IMR-90 (cell line): ENCODE results near the gene SLC26A6. TPM values are rescaled to one million over a fixed set of nuclear protein-coding genes. Genes with fewer than 3 reads are reported as not detected.

ENCODE experiments used
- ATAC-seq: fragments of 200-7000 bp; cut with Tn5 transposase; 2 replicates; pipeline ENCODE4 v1.9.1; 2020; ENCODE audit warnings: low read depth, mild to moderate bottlenecking, moderate library complexity
- BruUV-seq: library from RNA; stranded (reverse); fragments of 400-500 nt; replicated peaks from 2 replicates; lab custom pipeline; 2021; lab: Mats Ljungman, UMichigan
- CTCF ChIA-PET: fragments of 300-600 bp; formaldehyde crosslinking; extraction: SDS; loops from one replicate; lab custom pipeline; 2021; ENCODE audit warnings: antibody characterized with exemption; lab: Yijun Ruan, JAX
- POLR2A ChIA-PET: fragments of 300-600 bp; sonication (Branson Sonifier 250); formaldehyde crosslinking; loops from one replicate; lab custom pipeline; 2022; ENCODE audit warnings: antibody characterized with exemption; ENCODE audit not compliant: unreplicated experiment; lab: Charles Lee
- DNase-seq: peaks from one replicate; pipeline ENCODE4 v3.0.0; 2013
- H2AFZ ChIP-seq: replicated peaks from 2 replicates; pipeline ENCODE3; 2013; ENCODE audit warnings: low read length, mild to moderate bottlenecking; ENCODE audit not compliant: poor library complexity
- H2AK5ac ChIP-seq: 2 replicates; pipeline ENCODE4 v1.6.1; 2013; ENCODE audit warnings: low read depth, low read length, inconsistent platforms
- H2AK9ac ChIP-seq: replicated peaks from 2 replicates; pipeline ENCODE3; 2013; ENCODE audit warnings: mild to moderate bottlenecking, low read depth, low read length, moderate library complexity; ENCODE audit not compliant: poor library complexity
- H2BK120ac ChIP-seq: 2 replicates; pipeline ENCODE4 v1.6.1; 2013; ENCODE audit warnings: low read depth, low read length, inconsistent platforms
- H2BK15ac ChIP-seq: 3 replicates; pipeline ENCODE4 v1.6.1; 2013; ENCODE audit warnings: low read depth, low read length, inconsistent platforms
- H2BK20ac ChIP-seq: 2 replicates; pipeline ENCODE4 v1.6.1; 2013; ENCODE audit warnings: low read depth, mild to moderate bottlenecking, inconsistent platforms, low read length, moderate library complexity
- H2BK5ac ChIP-seq: 2 replicates; pipeline ENCODE4 v1.6.1; 2013; ENCODE audit warnings: mild to moderate bottlenecking, low read depth, low read length, inconsistent platforms; ENCODE audit not compliant: poor library complexity, severe bottlenecking
- H3K14ac ChIP-seq: replicated peaks from 2 replicates; pipeline ENCODE4 v1.6.1; 2013; ENCODE audit warnings: low read depth, low read length, inconsistent platforms
- H3K18ac ChIP-seq: 2 replicates; pipeline ENCODE4 v1.6.1; 2013; ENCODE audit warnings: low read depth, low read length, control low read depth
- H3K23ac ChIP-seq: 2 replicates; pipeline ENCODE4 v1.6.1; 2013; ENCODE audit warnings: low read depth, low read length, inconsistent platforms
- H3K27ac ChIP-seq: 2 replicates; pipeline ENCODE4 v1.5.1; 2013; ENCODE audit warnings: mild to moderate bottlenecking, control low read depth, low read length; ENCODE audit not compliant: insufficient read depth
- H3K27me3 ChIP-seq: 2 replicates; pipeline ENCODE4 v1.6.1; 2013; ENCODE audit warnings: low read length; ENCODE audit not compliant: control insufficient read depth, insufficient read depth
- H3K36me3 ChIP-seq: 2 replicates; pipeline ENCODE4 v1.6.1; 2013; ENCODE audit warnings: low read length, mixed read lengths; ENCODE audit not compliant: control insufficient read depth, insufficient read depth
- H3K4ac ChIP-seq: 2 replicates; pipeline ENCODE4 v1.6.1; 2013; ENCODE audit warnings: low read depth, low read length, inconsistent platforms
- H3K4me1 ChIP-seq: 2 replicates; pipeline ENCODE4 v1.6.1; 2013; ENCODE audit warnings: low read length, mixed read lengths; ENCODE audit not compliant: control insufficient read depth, insufficient read depth
- H3K4me2 ChIP-seq: 2 replicates; pipeline ENCODE4 v1.6.1; 2013; ENCODE audit warnings: low read depth, mild to moderate bottlenecking, control low read depth, low read length, moderate library complexity
- H3K4me3 ChIP-seq: 2 replicates; pipeline ENCODE4 v1.5.1; 2013; ENCODE audit warnings: low read depth, mild to moderate bottlenecking, control low read depth, low read length, moderate library complexity; ENCODE audit not compliant: insufficient read depth
- H3K56ac ChIP-seq: 2 replicates; pipeline ENCODE4 v1.6.1; 2013; ENCODE audit warnings: low read length, inconsistent platforms; ENCODE audit not compliant: insufficient read depth; ENCODE audit errors: extremely low read depth
- H3K79me1 ChIP-seq, 2 experiments: 2 replicates each; pipeline ENCODE4 v1.6.1; 2013; ENCODE audit warnings: low read length in 2 of 2, inconsistent platforms in 1 of 2, low read depth in 1 of 2
- H3K9ac ChIP-seq: 2 replicates; pipeline ENCODE4 v1.6.1; 2013; ENCODE audit warnings: low read depth, low read length, control low read depth
- H3K9me1 ChIP-seq: 2 replicates; pipeline ENCODE4 v1.6.1; 2013; ENCODE audit warnings: low read length, inconsistent platforms; ENCODE audit not compliant: insufficient read depth
- H3K9me3 ChIP-seq: 2 replicates; pipeline ENCODE4 v1.6.1; 2013; ENCODE audit warnings: low read length; ENCODE audit not compliant: control insufficient read depth, insufficient read depth
- H4K20me1 ChIP-seq: 2 replicates; pipeline ENCODE4 v1.6.1; 2013; ENCODE audit warnings: low read length, inconsistent platforms; ENCODE audit not compliant: insufficient read depth
- H4K5ac ChIP-seq: 2 replicates; pipeline ENCODE4 v1.6.1; 2013; ENCODE audit warnings: mild to moderate bottlenecking, low read depth, low read length, control low read depth
- H4K8ac ChIP-seq, 2 experiments: 2 replicates each; pipeline ENCODE4 v1.6.1; 2013; ENCODE audit warnings: low read depth in 2 of 2, low read length in 2 of 2, control low read depth in 1 of 2, inconsistent platforms in 1 of 2
- H4K91ac ChIP-seq: 2 replicates; pipeline ENCODE4 v1.6.1; 2013; ENCODE audit warnings: low read depth, low read length, inconsistent platforms; ENCODE audit not compliant: insufficient read depth
- BHLHE40 ChIP-seq: fragments of 150-350 bp; IDR thresholded peaks from 2 replicates; pipeline ENCODE4 v1.6.1; 2016; ENCODE audit warnings: mild to moderate bottlenecking, low read depth, low read length
- CEBPB ChIP-seq: IDR thresholded peaks from 2 replicates; pipeline ENCODE4 v1.6.1; 2012; ENCODE audit warnings: low read depth, low read length, improper control_type of control experiment
- CHD1 ChIP-seq: IDR thresholded peaks from 2 replicates; pipeline ENCODE4 v1.6.1; 2012; ENCODE audit warnings: low read depth, low read length, improper control_type of control experiment
- CTCF ChIP-seq: conservative IDR thresholded peaks from 2 replicates; pipeline ENCODE4 v1.5.1; 2012; ENCODE audit warnings: mild to moderate bottlenecking, low read depth, low read length, improper control_type of control experiment
- ELK1 ChIP-seq: fragments of 150-350 bp; IDR thresholded peaks from 2 replicates; pipeline ENCODE4 v1.6.1; 2016; ENCODE audit warnings: low read depth, mild to moderate bottlenecking, low read length, moderate library complexity, borderline replicate concordance
- FOS ChIP-seq: fragments of 150-350 bp; IDR thresholded peaks from 2 replicates; pipeline ENCODE4 v1.6.1; 2016; ENCODE audit warnings: low read depth, low read length
- MAFK ChIP-seq: IDR thresholded peaks from 2 replicates; pipeline ENCODE4 v1.6.1; 2012; ENCODE audit warnings: low read depth, low read length, improper control_type of control experiment
- MAZ ChIP-seq: IDR thresholded peaks from 2 replicates; pipeline ENCODE4 v1.6.1; 2012; ENCODE audit warnings: low read depth, mild to moderate bottlenecking, low read length, improper control_type of control experiment, moderate library complexity, borderline replicate concordance
- MXI1 ChIP-seq: IDR thresholded peaks from 2 replicates; pipeline ENCODE4 v1.6.1; 2012; ENCODE audit warnings: low read depth, mild to moderate bottlenecking, low read length, moderate library complexity, borderline replicate concordance
- NFE2L2 ChIP-seq: fragments of 150-350 bp; IDR thresholded peaks from 2 replicates; pipeline ENCODE4 v1.6.1; 2016; ENCODE audit warnings: low read depth, mild to moderate bottlenecking, low read length
- POLR2A ChIP-seq: IDR thresholded peaks from 2 replicates; pipeline ENCODE4 v1.6.1; 2012; ENCODE audit warnings: mild to moderate bottlenecking, low read depth, low read length
- RAD21 ChIP-seq: IDR thresholded peaks from 2 replicates; pipeline ENCODE4 v1.6.1; 2012; ENCODE audit warnings: low read length, improper control_type of control experiment
- RCOR1 ChIP-seq: IDR thresholded peaks from 2 replicates; pipeline ENCODE4 v1.6.1; 2012; ENCODE audit warnings: mild to moderate bottlenecking, low read length, improper control_type of control experiment; ENCODE audit not compliant: insufficient replicate concordance
- RFX5 ChIP-seq: IDR thresholded peaks from 2 replicates; pipeline ENCODE4 v1.8.0; 2012; ENCODE audit warnings: low read depth, mild to moderate bottlenecking, low read length, moderate library complexity
- SMC3 ChIP-seq: fragments of 150-350 bp; IDR thresholded peaks from 2 replicates; pipeline ENCODE4 v1.6.1; 2016; ENCODE audit warnings: low read depth, mild to moderate bottlenecking, antibody characterized with exemption, low read length, moderate library complexity
- WGBS, 2 experiments: methylation state at CpG; one replicate each; pipeline versions ENCODE4 v1.1.5 to v1.1.7; 2013; ENCODE audit warnings: missing lambda C conversion rate in 2 of 2; ENCODE audit not compliant: insufficient read length in 1 of 2; ENCODE audit errors: extremely low coverage in 2 of 2; 5-methylcytosine and 5-hydroxymethylcytosine counted together
- dilution Hi-C: fragments of 300-500 bp; cut with HindIII; formaldehyde crosslinking; loops from one replicate; pipeline ENCODE4 v1.14.3; 2018; ENCODE audit warnings: low sequenced_read_pairs; ENCODE audit not compliant: unreplicated experiment
- in situ Hi-C: fragments of 300-500 bp; cut with MboI; formaldehyde crosslinking; loops from 3 replicates; pipeline ENCODE4 v1.14.3; 2019; ENCODE audit warnings: low sequenced_read_pairs, inconsistent platforms, mixed read lengths
- intact Hi-C: fragments of 100-400 bp; cut with micrococcal nuclease; formaldehyde crosslinking; loops from 2 replicates; pipeline ENCODE4 v1.10.0; 2022
- polyA plus RNA-seq, 3 experiments: library from polyadenylated mRNA; depleted of rRNA; stranded (reverse); fragments of >200 nt; gene quantifications; 2 replicates each; pipeline ENCODE4 v1.2.3, GENCODE V29; 2012; ENCODE audit warnings: low replicate concordance in 1 of 3
- total RNA-seq: library from RNA; depleted of rRNA; stranded (reverse); fragments of >200 nt; gene quantifications from 2 replicates; pipeline ENCODE4 v1.2.3, GENCODE V29; 2012
- TF ChIP-seq, protein P1 (sequence below): fragments of 150-350 bp; IDR thresholded peaks from 2 replicates; pipeline ENCODE4 v1.6.1; 2017; ENCODE audit warnings: mild to moderate bottlenecking, antibody characterized with exemption, low read length, low read depth

The SLC26A6 gene
- total and polyA plus RNA-seq, 2 of the 4 experiments (the other 2 are of a cell fraction) = 11.8 to 34.3 TPM

- dilution Hi-C loops (no loop called here), in situ Hi-C loops (no loop called here), intact Hi-C loops (no loop called here)
- H2BK5ac ChIP-seq = no peak overlapping the region
- H3K4ac ChIP-seq = no peak overlapping the region
- H3K18ac ChIP-seq = no peak overlapping the region
- no peak overlapping the region for H3K14ac ChIP-seq
- TF ChIP-seq, protein P1, sequence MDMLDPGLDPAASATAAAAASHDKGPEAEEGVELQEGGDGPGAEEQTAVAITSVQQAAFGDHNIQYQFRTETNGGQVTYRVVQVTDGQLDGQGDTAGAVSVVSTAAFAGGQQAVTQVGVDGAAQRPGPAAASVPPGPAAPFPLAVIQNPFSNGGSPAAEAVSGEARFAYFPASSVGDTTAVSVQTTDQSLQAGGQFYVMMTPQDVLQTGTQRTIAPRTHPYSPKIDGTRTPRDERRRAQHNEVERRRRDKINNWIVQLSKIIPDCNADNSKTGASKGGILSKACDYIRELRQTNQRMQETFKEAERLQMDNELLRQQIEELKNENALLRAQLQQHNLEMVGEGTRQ = no peak
- TF ChIP-seq RCOR1 (no peak), MAFK (no peak), NFE2L2 (no peak), RFX5 (no peak), CEBPB (no peak), MXI1 (no peak), POLR2A (no peak), CTCF (no peak), BHLHE40 (no peak), FOS (no peak), SMC3 (no peak), ELK1 (no peak), MAZ (no peak), CHD1 (no peak), RAD21 (no peak)
- 100% methylated on average over 1 of the region's 4 CpGs; no CpG with 5 or more reads in 1 of the 2 experiments for WGBS, 2 experiments
- ATAC-seq (no peak), DNase-seq (no peak)
- no peak overlapping the region for H3K56ac ChIP-seq
- H3K9me1 ChIP-seq = peaks cover 11% of the 10 kb centered on the region
- no peak overlapping the region for H2AK9ac ChIP-seq
- no peak overlapping the region for H2BK15ac ChIP-seq
- H2AFZ ChIP-seq = no peak overlapping the region
- H2BK120ac ChIP-seq = no peak overlapping the region
- no peak overlapping the region for H3K23ac ChIP-seq
- H3K9ac ChIP-seq = no peak overlapping the region
- H3K4me2 ChIP-seq = no peak overlapping the region
- peaks cover 4 to 23% of the 10 kb centered on the region in 2 experiments; a peak in 2 of 4 replicates for H3K79me1 ChIP-seq
- H3K27ac ChIP-seq = no peak overlapping the region
- H3K4me1 ChIP-seq = no peaks in the 10 kb centered on the region
- ChIA-PET POLR2A (interaction anchor here (0.5 kb wide), 1 partner anchor 110 kb away, joined by 3 read pairs; no protein-coding TSS in a partner anchor), CTCF (no interaction called here)
- no TSS peak for BruUV-seq
- H2BK20ac ChIP-seq = no peak overlapping the region
- no peaks in the 10 kb centered on the region for H3K9me3 ChIP-seq
- no peak overlapping the region for H3K4me3 ChIP-seq
- peaks cover 6% of the 10 kb centered on the region; the same call in 1 of the 2 replicates for H4K20me1 ChIP-seq
- H4K91ac ChIP-seq = no peak overlapping the region
- H3K27me3 ChIP-seq = no peaks in the 10 kb centered on the region
- no peak overlapping the region for H4K5ac ChIP-seq
- no peak overlapping the region for H2AK5ac ChIP-seq
- peaks cover 87% of the 10 kb centered on the region for H3K36me3 ChIP-seq
- H4K8ac ChIP-seq = no peak overlapping the region
Measured at GRCh38 chr3:48576647-48577046, 58.6 kb downstream of the SLC26A6 start.
